GM19455 (cell line): ENCODE measurements around the gene EVI5.
A peak's percentile ranks its signal among the peaks of the same experiment; 100 is the strongest.

Source experiments
- ATAC-seq: cut with Tn5 transposase; IDR thresholded peaks from one replicate; pipeline ENCODE4 v1.9.1; 2021; ENCODE audit not compliant: unreplicated experiment

The EVI5 gene

DNA sequence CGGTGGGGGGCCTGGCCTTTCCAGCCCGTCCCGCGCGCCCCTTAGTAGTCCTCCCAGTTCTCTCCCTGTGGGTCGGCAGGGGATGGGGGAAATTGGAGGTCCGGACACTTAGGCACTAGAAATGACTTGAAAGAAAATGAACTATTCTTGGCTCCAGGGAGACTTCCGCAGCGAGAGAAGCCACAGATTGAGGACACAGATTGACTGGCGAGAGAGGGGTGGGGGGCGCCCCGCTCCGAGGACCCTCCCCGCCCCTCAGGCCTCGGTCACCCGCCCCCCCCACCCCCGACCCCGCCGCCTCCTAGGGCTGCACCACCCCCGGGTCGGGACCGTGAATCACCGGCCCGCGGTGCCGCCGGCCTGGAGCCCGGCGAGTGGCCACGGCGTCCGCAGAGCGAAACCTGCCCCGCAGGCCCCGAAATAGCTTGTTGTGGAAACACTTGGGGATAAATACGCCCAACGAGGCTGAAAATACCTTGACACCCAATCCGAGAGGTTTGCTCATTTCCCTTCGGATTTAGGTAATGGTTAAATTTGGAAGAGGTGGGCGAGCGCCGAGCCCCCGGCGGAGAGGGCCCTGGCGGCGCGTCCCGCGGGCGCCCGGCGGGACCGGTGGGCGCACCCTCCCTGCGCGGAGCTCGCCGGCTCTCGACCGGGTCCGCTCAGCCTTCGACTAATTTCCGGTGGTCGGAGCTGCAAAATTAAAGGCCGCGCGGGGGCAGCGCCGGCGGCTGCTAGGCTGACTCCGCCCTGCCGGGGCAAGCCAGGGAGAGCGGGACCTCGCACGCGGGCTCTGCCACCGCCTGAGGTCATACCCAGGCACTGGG is 298.4 kb downstream of the EVI5 start, which contains the start of gene GFI1:
GFI1 (minus strand) TSS at position 675 of the 827 bp plus-strand sequence. CDS start 3,438 bp downstream, outside the sequence.
- ATAC-seq = peak; percentile 6

DNA sequence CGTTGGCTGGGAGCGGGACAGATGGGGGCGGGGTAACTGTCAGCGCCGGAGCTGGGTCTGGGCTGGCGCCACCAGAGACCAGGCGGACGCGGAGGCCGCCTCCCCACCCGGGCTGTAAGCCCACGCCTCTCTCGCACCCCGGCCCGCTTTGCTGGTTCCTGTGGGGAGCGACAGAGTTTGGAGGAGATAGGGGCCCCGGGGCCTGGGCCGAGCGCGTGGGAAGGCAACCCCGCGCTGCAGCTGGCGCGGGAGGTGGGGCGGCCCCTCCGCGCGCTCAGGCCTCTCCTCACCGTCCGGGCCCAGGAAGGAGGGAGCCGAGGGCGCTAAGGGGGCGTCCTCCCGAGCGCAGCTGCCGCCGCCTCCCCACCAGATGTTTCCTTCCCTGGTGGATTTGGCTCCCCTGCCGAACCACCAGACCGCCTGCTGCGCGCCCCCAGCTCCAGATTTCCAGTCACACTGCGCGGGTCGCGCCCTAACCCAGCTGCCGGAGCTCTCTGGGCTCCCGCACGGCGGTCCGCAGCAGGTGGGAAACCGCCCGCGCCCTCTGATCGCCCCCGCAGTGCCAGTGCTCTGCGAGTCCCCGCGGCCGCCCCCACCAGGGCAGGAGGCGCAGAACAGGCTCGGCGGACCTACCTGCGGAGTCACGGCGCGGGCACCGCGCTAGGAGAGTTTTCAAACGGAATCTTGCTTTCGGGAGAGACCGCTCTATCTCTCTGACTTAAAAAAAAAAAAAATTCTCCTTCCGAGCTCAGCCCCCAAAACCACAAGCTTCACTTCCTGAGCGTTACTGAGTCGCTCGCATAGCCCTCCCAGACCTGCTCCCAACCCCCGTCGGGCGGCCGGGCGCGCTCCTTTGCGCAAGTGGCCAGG is 299.3 kb downstream of the EVI5 start:
- peak; percentile 58 for ATAC-seq

DNA sequence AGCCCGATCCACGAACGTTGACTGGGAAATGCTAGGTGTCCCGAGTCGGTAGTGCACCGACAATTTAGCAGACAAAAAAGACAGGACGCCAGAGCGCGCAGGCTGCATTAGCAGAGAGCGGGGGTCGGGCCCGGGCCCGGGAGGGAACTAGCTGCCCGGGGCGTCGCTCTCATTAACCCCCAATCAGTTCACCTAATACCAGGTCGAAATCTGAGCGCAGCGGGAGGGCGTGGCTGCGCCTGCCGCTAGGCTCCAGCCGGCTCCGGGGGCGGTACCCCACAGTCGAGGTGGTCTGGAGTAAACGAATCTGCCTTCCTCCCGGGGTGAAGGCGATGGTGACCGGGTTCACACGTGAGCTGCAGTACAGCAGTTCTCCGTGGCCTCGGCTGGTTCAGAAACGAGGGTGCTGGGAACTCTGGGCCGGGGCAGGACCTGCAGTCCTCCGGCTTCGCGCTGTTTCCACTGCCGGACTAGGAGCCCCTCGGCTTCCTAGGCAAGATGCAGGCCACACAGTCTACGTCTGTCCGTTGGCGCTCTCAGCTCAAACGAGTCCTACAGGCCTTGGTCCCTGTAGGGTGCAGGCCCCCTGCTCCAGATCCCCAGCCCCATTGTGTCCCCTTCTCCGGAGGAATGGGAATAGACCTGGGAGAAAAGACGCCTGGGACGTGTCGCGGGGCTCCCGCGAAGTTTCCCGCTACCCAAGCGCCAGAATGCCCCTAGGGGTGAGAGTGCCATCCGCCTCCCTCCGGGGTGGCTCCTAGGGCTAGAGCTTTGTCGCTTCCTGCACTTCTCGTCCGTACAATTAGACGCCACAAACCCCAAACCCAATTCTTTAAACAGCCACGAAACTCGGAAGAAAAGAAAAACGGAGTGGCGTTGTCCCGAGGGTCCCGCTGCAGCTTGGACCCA is 300.2 kb downstream of the EVI5 start:
- ATAC-seq = peak; percentile 22

DNA sequence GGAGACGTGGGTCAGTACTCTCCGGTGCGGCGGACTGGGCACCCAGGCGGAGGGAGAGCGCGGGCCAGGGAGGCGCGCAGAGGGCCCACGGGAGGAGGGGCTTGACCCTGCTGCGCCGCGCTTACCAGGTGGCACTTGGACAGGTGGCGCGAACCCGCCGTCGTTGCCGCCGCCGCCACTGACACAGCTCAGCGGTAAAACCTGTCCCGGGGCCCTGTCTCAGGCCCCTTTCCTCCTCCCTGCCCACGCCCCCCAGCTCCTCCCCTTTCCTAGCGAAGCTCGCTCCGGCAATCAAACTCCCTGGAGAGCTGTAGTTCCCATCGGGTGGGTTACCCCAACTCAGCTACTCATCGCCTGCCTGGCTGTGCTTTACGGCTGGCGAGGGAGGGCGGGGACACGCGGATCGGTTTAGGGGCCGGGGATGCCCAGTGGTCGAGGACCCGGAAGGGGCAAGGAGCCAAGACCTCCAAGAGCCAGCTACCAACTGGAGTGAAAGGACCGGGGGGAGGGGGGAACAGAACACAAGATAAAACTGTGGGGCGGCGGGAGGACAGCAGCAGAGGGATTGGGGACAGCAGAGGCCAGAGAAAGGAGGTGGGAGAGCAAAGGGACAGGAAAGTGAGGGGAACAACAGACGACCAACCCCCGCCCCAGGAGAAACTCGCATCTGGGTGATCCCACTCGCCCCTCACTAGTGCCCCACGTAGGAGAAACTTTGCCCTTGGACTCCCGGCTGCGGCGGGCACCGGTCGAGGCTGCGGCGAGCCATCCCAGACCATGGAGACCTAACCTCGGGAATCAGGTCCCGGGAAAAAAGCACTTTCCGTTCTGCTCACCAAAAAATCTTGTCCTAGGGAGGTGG is 301.1 kb downstream of the EVI5 start:
- ATAC-seq = no peak

DNA sequence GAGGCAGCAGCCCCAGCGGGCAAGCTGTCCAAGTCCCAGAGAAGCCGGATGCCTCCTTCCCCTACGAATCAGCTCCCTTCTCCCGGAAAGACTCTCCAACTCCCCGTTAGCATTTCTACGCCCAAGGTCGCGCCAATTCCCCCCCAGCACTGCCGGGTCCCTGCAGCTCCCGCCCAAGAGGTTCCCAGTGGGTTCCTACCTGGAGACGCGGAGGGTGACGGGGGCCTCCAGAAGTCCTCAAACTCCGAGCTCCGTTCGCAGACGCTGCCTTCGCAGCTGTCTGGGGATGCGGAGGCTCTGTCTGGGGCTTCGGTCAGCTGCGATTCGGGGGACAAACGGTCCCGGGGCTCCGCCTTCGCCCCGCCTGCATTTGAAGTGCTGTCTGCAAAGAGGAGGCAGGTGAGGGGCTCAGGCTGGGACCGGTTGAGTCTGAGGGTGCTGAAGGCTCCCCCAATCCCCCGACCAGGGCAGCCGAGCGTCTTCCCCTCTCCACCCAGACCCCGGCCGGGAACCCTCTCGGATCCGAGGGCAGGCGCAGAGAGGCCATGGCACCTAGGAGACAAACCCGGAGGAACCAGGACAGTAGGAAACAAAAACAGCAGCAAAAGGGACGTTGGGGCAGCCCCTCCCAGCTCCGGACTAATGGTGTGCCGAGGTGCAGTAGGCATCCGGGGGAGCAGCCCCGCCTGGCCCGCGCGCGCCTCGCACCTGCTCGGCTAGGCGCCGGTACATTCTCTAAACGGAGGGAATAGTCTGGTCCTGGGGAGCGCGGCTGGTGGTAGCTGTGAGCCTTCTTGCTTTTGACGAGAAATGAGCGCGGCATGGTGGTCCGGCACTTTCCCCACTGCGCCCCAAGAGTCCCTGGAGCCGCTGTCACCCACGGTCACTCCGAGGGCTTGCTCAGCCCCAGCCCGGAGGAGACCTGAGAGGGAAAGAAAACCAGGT is 302.0 kb downstream of the EVI5 start:
- ATAC-seq = no peak

DNA sequence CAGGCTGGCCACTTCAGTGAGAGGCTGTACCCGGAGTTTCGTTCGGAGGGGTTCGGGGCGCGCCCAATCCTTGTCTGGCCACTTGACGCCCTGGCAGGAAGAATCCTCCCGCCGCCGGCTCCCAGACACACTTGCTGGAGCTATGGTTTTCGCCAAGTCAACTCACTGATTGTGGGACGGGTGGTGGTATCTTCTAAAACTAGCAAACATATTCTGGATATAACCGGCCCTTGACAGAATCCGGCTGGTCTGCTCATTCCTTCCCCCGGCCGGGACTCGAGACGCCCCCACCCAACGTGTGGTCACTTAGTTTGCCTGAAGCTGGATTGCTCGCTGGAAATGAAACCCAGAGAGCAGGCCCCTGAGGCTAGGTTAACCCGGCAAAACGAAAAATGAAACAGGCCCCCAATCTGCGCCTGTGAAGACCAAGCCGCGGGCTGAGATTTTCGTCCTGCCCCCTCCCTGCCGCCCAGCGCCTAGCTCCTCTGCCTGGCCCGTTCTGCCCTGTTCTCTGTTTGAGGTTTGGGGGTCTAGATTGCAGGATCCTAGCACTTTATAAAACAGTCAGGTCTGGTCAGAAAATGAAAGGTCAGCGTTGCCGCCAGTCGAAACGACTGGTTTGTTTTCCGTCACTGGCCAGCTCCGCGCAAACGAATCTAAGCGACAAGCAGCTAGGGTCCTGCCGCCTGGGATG is 302.8 kb downstream of the EVI5 start:
- no peak for ATAC-seq

DNA sequence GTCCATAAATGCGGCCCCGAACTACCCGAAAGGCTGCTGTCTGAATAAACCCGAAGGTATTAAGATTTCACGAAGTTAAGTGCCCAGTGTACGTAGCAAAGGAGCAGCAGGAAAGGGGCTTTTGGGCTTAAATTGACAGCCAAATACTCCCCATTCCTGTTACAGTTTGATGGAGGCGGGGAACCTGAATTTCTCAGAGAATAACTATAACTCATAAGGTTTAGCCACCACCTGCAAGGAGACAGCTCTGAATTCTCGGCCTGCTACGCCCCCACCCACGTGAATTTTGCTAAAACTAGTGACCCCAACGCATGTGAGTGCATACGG is 303.3 kb downstream of the EVI5 start:
- ATAC-seq = no peak

DNA sequence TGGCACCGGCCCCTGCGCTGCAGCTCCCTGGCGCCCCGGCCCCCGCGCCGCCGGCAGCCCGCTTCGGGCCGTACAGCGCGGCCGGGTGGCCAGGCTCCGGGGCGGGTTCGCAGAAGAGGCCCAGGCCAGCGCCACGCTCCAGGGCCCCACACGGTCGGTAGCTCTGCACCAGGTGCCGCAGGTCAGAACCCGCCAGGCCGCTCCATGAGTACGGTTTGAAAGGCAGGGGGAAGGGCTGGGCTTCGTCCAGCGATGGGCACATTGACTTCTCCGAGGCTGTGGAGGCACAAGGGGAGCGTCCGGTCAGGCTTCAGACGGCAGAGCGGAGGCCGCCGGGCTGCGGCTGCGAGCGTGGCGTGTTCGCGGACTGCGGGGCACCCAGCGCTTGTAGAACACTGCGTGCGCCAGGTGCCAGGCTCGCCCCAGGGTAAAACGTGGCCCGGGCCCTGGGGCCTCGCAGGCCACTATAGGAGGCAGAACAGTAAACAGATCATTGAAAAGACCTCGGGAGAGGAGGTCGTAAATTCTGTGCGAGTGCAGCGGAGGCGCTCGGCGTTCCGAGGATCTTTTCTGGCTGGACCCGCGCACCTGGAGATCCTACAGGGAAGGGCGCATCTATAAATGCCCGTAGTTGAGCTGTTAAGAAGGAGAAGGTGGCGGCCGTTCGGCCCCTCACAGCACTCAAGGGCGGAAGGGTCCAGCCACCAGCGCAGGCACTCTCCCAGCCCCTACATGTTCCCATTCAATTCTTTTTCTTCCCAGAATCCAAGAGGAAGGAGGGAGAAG is 303.9 kb downstream of the EVI5 start:
- ATAC-seq = no peak

DNA sequence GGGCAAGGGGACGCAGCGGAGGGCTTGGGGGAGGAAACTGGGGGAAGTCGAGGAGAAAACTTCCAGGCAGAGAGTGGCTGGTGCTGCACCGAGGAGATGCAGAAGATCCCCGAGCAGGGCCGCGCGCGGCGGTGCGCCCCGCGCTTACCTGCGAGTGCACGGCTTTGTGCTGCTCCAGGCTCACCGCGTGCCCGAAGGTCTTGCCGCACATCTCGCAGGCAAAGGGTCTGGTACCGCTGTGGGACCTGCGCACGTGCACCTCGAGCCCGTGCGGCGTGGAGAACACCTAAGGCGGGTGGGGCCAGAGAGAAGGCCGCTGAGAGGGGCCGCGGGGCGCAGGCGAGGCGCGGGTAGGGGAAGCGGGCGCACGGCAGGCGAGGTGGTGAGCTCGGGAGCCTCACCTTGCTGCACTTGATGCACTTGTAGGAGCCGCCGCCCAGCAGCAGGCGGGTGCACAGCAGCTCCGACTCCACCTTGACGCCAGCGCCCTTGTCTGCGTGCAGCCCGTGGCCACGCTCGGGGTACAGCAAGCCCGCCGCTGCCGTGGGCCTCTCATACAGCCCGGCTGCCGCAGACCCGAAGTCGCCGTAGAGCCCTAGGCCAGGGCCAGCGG is 304.6 kb downstream of the EVI5 start:
- no peak for ATAC-seq

DNA sequence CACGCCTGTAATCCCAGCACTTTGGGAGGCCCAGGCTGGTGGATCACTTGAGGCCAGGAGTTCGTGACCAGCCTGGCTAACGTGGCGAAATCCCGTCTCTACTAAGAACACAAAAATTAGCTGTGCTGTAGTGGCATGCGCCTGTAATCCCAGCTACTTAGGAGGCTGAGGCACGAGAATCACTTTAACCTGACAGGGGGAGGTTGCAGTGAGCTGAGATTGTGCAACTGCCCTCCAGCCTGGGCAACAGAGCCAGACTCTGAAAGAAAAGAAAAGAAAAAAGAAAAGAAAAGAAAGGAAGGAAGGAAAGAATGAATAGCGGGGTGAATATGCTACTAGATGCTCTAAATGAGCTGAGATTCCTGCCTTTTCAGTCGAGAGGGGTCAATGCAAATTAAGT is 305.3 kb downstream of the EVI5 start:
- no peak for ATAC-seq

DNA sequence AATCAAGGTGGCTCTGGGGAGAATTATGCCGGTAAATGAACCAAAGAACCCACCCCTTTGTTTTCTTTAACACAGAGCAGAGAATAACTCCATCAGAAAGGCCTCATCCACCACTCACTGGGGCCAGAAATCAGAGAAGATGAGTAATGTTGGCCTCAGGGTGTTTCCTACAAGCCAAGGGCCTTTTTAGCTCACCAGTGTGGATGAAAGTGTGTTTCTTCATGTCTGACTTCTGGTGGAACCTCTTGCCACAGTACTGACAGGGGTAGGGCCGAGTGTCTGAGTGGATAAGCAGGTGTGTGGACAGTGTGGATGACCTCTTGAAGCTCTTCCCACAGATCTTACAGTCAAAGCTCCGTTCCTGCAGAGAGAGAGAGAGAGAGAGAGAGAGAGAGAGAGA is 306.5 kb downstream of the EVI5 start:
- no peak for ATAC-seq

DNA sequence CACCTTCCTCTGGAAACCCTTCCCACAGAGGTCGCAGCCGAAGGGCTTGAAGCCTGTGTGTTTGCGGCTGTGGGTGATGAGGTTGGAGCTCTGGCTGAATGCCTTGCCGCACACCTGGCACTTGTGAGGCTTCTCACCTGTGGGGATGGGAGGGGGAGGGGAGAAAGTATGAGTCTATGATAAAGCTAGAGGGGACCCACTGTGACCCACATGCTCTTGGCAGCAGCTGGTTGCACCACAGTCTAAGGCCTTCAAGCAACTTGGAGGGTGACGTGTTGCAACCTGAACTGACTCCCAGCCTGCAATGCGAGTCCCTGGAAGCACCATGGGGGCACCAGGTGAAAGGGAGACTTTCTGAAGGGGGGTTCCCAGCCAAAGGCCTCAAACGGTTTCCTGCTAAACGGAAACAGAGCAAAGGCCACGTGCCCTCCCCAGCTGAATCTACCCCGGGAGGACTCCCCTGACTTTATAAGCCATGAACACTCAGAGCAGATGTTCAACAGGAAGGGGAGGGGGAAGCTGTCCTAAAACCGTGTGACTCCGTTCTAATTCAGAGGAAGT is 308.8 kb downstream of the EVI5 start:
- no peak for ATAC-seq

DNA sequence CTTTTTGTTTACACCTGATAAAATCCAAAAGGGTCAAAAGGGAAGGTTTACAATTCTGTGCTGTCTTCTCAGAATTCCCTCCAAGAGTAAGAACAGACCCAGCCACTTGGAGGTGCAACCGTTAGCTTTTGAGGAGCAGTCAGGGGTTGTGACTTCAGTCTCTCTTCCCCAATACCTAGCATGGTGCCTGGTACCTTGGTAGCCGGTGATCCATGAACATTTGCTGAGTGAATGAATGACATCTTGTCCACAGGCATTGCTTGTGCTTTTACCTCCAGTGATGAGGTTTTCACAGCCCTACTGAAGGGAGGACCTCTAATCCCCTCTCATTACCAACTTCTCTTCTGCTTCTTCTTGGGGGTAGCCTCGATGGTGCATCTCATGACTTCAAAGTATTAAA is 309.9 kb downstream of the EVI5 start:
- no peak for ATAC-seq

DNA sequence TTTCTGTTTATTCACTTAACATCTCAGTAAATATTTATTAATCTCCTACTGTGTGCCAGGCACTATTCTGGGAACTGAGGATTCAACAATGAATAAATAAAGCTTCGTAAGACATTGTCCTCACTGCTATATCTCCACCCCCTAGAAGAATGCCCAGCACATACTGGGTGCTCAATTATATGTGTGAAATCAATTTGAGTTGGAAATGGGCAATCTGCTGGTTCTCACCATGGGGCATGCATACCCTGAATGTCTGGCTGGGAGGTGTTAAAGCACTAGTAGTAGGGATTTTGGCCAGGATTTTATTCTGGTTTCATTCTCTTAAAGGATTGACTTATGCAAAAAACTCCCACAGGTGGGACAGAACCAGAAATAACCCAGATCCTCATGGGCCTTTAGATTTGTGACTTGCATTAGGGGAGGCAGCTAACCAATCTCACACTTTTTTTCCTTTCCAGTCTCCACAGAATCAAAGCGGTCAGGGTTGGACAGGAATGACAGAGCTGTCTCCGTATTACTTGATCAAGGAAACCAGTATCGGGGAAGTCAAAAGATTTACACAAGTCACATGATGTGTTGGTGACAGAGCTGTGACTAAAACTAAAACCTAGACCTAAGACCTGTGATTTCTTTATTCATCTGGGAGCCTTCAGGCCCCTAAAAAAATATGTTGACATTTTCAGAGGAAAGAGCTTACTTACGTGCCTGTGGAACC is 311.0 kb downstream of the EVI5 start:
- peak; percentile 56 for ATAC-seq

DNA sequence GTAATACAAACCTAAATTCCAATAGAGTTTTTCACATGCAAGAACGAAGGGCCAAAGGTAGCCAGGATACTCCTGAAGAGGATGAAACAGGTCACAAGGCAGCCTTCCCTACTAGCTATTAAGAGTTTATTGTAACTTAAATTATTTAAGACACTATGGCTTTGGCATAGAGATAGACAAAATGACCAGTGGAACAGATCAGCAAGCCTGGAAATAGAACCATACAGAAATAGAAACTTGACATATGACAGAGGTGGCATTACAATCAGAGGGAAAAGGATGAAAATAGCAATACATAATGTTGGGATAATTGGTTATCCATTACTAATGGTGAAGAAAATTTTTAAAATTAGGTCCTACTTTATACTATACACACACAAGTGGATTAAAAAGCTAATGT is 314.7 kb downstream of the EVI5 start:
- ATAC-seq = no peak

DNA sequence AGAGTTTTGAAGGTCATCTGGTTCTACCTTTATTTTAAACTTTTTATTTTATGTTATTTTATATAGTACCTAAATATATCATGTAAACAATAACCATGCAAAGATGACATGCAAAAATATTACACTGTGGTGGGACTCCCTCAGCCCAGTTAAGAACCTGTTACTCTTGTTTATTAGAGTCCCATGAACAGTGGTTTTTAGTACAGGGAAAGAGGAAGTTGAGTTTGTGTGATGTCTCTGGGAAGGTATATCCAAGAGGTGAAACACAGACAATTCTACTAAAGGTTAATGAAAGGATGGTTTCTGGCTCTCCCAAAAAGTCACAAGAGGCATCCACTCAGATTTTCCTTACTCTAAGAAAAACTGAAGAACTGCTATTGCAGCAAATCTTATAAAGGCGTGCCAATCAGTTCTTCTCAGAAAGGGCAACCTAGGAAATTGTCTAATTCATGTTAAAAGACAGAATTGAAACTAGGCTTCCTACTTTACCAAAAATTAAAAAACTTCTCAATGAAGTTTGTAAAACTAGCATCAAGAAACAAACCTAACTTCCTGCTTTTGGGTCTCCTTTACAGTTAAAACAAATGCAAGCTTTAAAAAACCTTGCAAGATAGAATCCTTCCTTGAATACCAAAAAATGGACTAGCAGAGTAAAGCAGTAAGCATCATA is 318.1 kb downstream of the EVI5 start:
- ATAC-seq = no peak
